GM23338 (cell line): ENCODE measurements around the gene FLT1. TPM values are rescaled to one million over a fixed set of nuclear protein-coding genes. Genes with fewer than 3 reads are reported as not detected.

ENCODE experiments used
- ATAC-seq: fragments of 200-7000 bp; cut with Tn5 transposase; 3 replicates; pipeline ENCODE4 v1.9.1; 2020
- DNase-seq: peaks from one replicate; pipeline ENCODE4 v3.0.0-alpha.2; 2015; ENCODE audit warnings: low spot score
- H2AFZ ChIP-seq: fragments of 200-600 bp; sonication (generic); 2 replicates; pipeline ENCODE4 v1.8.0; 2016; ENCODE audit warnings: antibody characterized with exemption, mild to moderate bottlenecking, moderate library complexity
- H3F3A ChIP-seq: fragments of 200-600 bp; sonication (generic); replicated peaks from 2 replicates; pipeline ENCODE4 v1.8.0; 2017; ENCODE audit warnings: antibody characterized with exemption, mixed run types, low read depth
- H3K27ac ChIP-seq: fragments of 200-600 bp; sonication (generic); 2 replicates; pipeline ENCODE4 v1.6.1; 2016; ENCODE audit warnings: low read depth
- H3K27me3 ChIP-seq: fragments of 200-600 bp; sonication (generic); 2 replicates; pipeline ENCODE4 v1.8.0; 2016; ENCODE audit warnings: mild to moderate bottlenecking, mixed run types, moderate library complexity; ENCODE audit not compliant: insufficient read depth
- H3K36me3 ChIP-seq: fragments of 200-600 bp; sonication (generic); 2 replicates; pipeline ENCODE4 v1.8.0; 2016; ENCODE audit warnings: mild to moderate bottlenecking; ENCODE audit not compliant: insufficient read depth
- H3K4me1 ChIP-seq: fragments of 200-600 bp; sonication (generic); 2 replicates; pipeline ENCODE4 v1.8.0; 2016; ENCODE audit warnings: mild to moderate bottlenecking, moderate library complexity; ENCODE audit not compliant: insufficient read depth
- H3K4me2 ChIP-seq: fragments of 200-600 bp; sonication (generic); 2 replicates; pipeline ENCODE4 v1.7.1; 2017; ENCODE audit warnings: mixed run types
- H3K4me3 ChIP-seq: fragments of 200-600 bp; sonication (generic); 2 replicates; pipeline ENCODE4 v1.6.1; 2016; ENCODE audit warnings: mixed run types
- H3K79me2 ChIP-seq: fragments of 200-600 bp; sonication (generic); replicated peaks from 2 replicates; pipeline ENCODE4 v1.8.0; 2017; ENCODE audit warnings: mild to moderate bottlenecking; ENCODE audit not compliant: insufficient read depth
- H3K9me2 ChIP-seq: fragments of 200-600 bp; sonication (generic); 2 replicates; pipeline ENCODE4 v1.8.0; 2017; ENCODE audit not compliant: insufficient read depth
- H4K20me1 ChIP-seq: fragments of 200-600 bp; sonication (generic); replicated peaks from 2 replicates; pipeline ENCODE4 v1.8.0; 2017; ENCODE audit warnings: mild to moderate bottlenecking; ENCODE audit not compliant: insufficient read depth
- H3K27ac Mint-ChIP-seq: 2 replicates; pipeline ENCODE4 v1.8.0; 2020; ENCODE audit warnings: inconsistent platforms, mild to moderate bottlenecking, moderate library complexity, mixed read lengths
- H3K27me3 Mint-ChIP-seq: 3 replicates; pipeline ENCODE4 v1.8.0; 2022; ENCODE audit warnings: low read depth, mild to moderate bottlenecking, moderate library complexity, mixed read lengths, inconsistent platforms; ENCODE audit not compliant: insufficient read depth, poor library complexity
- H3K36me3 Mint-ChIP-seq: 3 replicates; pipeline ENCODE4 v1.8.0; 2021; ENCODE audit warnings: low read depth, mild to moderate bottlenecking, inconsistent platforms, moderate library complexity, mixed read lengths
- H3K4me1 Mint-ChIP-seq: 3 replicates; pipeline ENCODE4 v1.8.0; 2020; ENCODE audit warnings: mild to moderate bottlenecking, inconsistent platforms, mixed read lengths
- H3K4me3 Mint-ChIP-seq: 3 replicates; pipeline ENCODE4 v1.8.0; 2021; ENCODE audit warnings: moderate library complexity, mild to moderate bottlenecking, inconsistent platforms, mixed read lengths
- H3K9me3 Mint-ChIP-seq: 3 replicates; pipeline ENCODE4 v1.8.0; 2020; ENCODE audit warnings: moderate library complexity, mild to moderate bottlenecking, inconsistent platforms, mixed read lengths
- EZH2 ChIP-seq: fragments of 200-600 bp; sonication (generic); IDR thresholded peaks from one replicate; pipeline ENCODE4 v1.8.0; 2017; ENCODE audit warnings: antibody characterized with exemption, mild to moderate bottlenecking, low read depth; ENCODE audit not compliant: unreplicated experiment
- EZH2phosphoT487 ChIP-seq: fragments of 200-600 bp; sonication (generic); IDR thresholded peaks from one replicate; pipeline ENCODE4 v1.8.1; 2018; ENCODE audit warnings: antibody characterized with exemption; ENCODE audit not compliant: unreplicated experiment
- NANOG ChIP-seq: IDR thresholded peaks from 2 replicates; pipeline ENCODE4 v1.6.1; 2016; ENCODE audit warnings: antibody characterized with exemption, borderline replicate concordance
- ZNF331 ChIP-seq: fragments of 250-450 bp; sonication (Bioruptor Pico); IDR thresholded peaks from 2 replicates; pipeline ENCODE4 v1.5.0; 2020; ENCODE audit warnings: low read depth, mild to moderate bottlenecking, moderate library complexity
- polyA plus RNA-seq: library from polyadenylated mRNA; unstranded; fragments of >200 nt; fragmentation: Nextera tagmentation; extraction: Ambion mirVana; gene quantifications from 2 replicates; pipeline ENCODE4 v1.2.1, GENCODE V29; 2016
- total RNA-seq: library from RNA; depleted of rRNA; stranded (reverse); fragments of >200 nt; shearing (Covaris generic); gene quantifications from 2 replicates; pipeline ENCODE4 v1.2.3, GENCODE V29; 2014
- TF ChIP-seq, protein P1 (sequence below): IDR thresholded peaks from one replicate; pipeline ENCODE4 v1.6.1; 2018; ENCODE audit warnings: antibody characterized with exemption; ENCODE audit not compliant: unreplicated experiment
- TF ChIP-seq, protein P2 (sequence below), 2 experiments: fragments of 200-600 bp in 1 of 2; sonication (generic) in 1 of 2; conservative IDR thresholded peaks; 2 replicates each; pipeline versions ENCODE4 v1.5.1 to v1.6.1; 2016 to 2017; ENCODE audit warnings: antibody characterized with exemption in 2 of 2, low read depth in 2 of 2, mild to moderate bottlenecking in 2 of 2, moderate library complexity in 1 of 2
- TF ChIP-seq, protein P3 (sequence below): fragments of 250-450 bp; sonication (Bioruptor Pico); IDR thresholded peaks from 2 replicates; pipeline ENCODE4 v1.5.0; 2020; ENCODE audit warnings: mild to moderate bottlenecking, moderate library complexity

Gene FLT1
- total and polyA plus RNA-seq, 2 experiments from 2014 or later, result 26.8 to 116 TPM

DNA sequence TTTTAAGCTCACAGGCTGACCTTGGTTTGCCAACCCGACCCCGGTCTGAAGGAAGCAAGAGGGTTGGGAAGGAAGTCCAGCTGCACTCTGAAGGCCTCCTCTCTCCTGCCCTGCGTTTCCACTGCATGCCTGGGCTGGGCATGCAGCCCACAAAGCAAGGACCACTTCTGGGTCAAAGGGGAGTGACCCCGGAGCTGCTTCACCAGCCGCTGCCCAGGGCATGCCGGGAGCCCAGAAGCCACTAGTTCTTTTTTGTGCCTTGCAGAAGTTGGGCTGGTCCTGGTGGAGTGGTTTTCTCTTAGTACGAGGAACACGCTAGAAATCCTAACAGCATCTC lies 166.7 kb downstream of the FLT1 start (continued):
- TF ChIP-seq EZH2, result no peak
- no peak for TF ChIP-seq NANOG
- no peak for TF ChIP-seq ZNF331 (CRISPR knock-in tag)
- TF ChIP-seq, protein P1, sequence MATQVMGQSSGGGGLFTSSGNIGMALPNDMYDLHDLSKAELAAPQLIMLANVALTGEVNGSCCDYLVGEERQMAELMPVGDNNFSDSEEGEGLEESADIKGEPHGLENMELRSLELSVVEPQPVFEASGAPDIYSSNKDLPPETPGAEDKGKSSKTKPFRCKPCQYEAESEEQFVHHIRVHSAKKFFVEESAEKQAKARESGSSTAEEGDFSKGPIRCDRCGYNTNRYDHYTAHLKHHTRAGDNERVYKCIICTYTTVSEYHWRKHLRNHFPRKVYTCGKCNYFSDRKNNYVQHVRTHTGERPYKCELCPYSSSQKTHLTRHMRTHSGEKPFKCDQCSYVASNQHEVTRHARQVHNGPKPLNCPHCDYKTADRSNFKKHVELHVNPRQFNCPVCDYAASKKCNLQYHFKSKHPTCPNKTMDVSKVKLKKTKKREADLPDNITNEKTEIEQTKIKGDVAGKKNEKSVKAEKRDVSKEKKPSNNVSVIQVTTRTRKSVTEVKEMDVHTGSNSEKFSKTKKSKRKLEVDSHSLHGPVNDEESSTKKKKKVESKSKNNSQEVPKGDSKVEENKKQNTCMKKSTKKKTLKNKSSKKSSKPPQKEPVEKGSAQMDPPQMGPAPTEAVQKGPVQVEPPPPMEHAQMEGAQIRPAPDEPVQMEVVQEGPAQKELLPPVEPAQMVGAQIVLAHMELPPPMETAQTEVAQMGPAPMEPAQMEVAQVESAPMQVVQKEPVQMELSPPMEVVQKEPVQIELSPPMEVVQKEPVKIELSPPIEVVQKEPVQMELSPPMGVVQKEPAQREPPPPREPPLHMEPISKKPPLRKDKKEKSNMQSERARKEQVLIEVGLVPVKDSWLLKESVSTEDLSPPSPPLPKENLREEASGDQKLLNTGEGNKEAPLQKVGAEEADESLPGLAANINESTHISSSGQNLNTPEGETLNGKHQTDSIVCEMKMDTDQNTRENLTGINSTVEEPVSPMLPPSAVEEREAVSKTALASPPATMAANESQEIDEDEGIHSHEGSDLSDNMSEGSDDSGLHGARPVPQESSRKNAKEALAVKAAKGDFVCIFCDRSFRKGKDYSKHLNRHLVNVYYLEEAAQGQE, result no peak

DNA sequence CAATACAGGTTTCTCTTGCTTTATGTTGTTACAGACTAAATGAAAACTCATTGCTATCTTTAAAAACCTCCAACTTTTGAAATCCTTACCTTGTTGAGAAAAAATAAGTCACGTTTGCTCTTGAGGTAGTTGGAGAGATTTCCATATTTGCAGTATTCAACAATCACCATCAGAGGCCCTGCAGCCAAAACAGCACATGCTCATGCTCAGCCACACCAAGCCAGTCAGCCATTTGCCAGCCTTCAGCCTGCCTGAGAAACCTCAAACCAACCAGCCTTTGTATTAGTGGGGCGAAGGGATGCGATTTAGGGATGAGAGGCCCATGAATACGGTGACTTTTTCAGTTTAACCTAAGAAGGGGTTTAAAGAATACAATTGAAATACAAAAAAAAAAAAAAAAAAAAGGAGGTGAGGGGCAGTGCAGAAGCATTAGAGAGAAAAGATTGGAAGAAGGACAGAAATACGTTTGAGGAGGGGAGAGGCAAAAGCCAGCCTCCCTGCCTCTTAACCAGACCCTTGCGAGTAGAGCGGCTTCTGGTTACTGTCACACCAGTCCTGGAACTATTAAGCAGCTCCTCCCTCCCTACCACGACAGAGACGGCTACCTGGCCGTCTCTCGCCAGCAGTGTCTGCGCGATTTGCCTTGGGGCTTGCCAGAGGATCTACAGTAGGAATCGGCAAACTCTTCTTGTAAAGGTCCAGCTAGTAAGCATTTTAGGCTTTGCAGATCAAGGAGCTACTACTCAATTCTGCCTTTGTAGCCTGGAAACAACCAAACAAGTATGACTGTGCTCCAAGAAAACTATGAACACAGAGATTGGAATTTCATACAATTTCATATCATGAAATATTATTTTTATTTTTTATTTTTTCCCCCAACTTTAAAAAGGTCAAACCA lies 167.3 kb downstream of the FLT1 start:
- no peak overlapping the region for H3K27ac ChIP-seq
- no peaks in the 10 kb centered on the region for H3K79me2 ChIP-seq
- peaks cover 4% of the 10 kb centered on the region; the same call in 1 of the 2 replicates for H3K4me1 ChIP-seq
- DNase-seq (no peak), ATAC-seq (no peak)
- Mint-ChIP-seq H3K4me3 (no peak overlapping the region), H3K36me3 (peaks cover 18% of the 10 kb centered on the region), H3K4me1 (no peaks in the 10 kb centered on the region; the same call in none of the 3 replicates), H3K27me3 (peaks cover 8% of the 10 kb centered on the region), H3K27ac (no peak overlapping the region; the same call in none of the 2 replicates), H3K9me3 (no peaks in the 10 kb centered on the region)
- H3K9me2 ChIP-seq, result no peaks in the 10 kb centered on the region
- no peak for TF ChIP-seq EZH2phosphoT487
- TF ChIP-seq, protein P2, sequence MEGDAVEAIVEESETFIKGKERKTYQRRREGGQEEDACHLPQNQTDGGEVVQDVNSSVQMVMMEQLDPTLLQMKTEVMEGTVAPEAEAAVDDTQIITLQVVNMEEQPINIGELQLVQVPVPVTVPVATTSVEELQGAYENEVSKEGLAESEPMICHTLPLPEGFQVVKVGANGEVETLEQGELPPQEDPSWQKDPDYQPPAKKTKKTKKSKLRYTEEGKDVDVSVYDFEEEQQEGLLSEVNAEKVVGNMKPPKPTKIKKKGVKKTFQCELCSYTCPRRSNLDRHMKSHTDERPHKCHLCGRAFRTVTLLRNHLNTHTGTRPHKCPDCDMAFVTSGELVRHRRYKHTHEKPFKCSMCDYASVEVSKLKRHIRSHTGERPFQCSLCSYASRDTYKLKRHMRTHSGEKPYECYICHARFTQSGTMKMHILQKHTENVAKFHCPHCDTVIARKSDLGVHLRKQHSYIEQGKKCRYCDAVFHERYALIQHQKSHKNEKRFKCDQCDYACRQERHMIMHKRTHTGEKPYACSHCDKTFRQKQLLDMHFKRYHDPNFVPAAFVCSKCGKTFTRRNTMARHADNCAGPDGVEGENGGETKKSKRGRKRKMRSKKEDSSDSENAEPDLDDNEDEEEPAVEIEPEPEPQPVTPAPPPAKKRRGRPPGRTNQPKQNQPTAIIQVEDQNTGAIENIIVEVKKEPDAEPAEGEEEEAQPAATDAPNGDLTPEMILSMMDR (conservative IDR thresholded peaks at IDR 0.05; ENCODE audit: low read depth in 2 of 2), result no peak
- no peak for TF ChIP-seq EZH2
- TF ChIP-seq, protein P3, sequence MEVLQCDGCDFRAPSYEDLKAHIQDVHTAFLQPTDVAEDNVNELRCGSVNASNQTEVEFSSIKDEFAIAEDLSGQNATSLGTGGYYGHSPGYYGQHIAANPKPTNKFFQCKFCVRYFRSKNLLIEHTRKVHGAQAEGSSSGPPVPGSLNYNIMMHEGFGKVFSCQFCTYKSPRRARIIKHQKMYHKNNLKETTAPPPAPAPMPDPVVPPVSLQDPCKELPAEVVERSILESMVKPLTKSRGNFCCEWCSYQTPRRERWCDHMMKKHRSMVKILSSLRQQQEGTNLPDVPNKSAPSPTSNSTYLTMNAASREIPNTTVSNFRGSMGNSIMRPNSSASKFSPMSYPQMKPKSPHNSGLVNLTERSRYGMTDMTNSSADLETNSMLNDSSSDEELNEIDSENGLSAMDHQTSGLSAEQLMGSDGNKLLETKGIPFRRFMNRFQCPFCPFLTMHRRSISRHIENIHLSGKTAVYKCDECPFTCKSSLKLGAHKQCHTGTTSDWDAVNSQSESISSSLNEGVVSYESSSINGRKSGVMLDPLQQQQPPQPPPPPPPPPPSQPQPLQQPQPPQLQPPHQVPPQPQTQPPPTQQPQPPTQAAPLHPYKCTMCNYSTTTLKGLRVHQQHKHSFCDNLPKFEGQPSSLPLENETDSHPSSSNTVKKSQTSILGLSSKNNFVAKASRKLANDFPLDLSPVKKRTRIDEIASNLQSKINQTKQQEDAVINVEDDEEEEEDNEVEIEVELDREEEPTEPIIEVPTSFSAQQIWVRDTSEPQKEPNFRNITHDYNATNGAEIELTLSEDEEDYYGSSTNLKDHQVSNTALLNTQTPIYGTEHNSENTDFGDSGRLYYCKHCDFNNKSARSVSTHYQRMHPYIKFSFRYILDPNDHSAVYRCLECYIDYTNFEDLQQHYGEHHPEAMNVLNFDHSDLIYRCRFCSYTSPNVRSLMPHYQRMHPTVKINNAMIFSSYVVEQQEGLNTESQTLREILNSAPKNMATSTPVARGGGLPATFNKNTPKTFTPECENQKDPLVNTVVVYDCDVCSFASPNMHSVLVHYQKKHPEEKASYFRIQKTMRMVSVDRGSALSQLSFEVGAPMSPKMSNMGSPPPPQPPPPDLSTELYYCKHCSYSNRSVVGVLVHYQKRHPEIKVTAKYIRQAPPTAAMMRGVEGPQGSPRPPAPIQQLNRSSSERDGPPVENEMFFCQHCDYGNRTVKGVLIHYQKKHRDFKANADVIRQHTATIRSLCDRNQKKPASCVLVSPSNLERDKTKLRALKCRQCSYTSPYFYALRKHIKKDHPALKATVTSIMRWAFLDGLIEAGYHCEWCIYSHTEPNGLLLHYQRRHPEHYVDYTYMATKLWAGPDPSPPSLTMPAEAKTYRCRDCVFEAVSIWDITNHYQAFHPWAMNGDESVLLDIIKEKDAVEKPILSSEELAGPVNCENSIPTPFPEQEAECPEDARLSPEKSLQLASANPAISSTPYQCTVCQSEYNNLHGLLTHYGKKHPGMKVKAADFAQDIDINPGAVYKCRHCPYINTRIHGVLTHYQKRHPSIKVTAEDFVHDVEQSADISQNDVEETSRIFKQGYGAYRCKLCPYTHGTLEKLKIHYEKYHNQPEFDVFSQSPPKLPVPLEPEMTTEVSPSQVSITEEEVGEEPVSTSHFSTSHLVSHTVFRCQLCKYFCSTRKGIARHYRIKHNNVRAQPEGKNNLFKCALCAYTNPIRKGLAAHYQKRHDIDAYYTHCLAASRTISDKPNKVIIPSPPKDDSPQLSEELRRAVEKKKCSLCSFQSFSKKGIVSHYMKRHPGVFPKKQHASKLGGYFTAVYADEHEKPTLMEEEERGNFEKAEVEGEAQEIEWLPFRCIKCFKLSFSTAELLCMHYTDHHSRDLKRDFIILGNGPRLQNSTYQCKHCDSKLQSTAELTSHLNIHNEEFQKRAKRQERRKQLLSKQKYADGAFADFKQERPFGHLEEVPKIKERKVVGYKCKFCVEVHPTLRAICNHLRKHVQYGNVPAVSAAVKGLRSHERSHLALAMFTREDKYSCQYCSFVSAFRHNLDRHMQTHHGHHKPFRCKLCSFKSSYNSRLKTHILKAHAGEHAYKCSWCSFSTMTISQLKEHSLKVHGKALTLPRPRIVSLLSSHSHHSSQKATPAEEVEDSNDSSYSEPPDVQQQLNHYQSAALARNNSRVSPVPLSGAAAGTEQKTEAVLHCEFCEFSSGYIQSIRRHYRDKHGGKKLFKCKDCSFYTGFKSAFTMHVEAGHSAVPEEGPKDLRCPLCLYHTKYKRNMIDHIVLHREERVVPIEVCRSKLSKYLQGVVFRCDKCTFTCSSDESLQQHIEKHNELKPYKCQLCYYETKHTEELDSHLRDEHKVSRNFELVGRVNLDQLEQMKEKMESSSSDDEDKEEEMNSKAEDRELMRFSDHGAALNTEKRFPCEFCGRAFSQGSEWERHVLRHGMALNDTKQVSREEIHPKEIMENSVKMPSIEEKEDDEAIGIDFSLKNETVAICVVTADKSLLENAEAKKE (CRISPR knock-in tag), result no peak
- TF ChIP-seq ZNF331 (CRISPR knock-in tag), result no peak
- no peaks in the 10 kb centered on the region for H3F3A ChIP-seq
- no peak overlapping the region for H2AFZ ChIP-seq
- H3K27me3 ChIP-seq, result no peaks in the 10 kb centered on the region
- no peak overlapping the region for H3K4me3 ChIP-seq
- no peaks in the 10 kb centered on the region for H4K20me1 ChIP-seq
- peaks cover 9% of the 10 kb centered on the region for H3K36me3 ChIP-seq
- H3K4me2 ChIP-seq, result no peak overlapping the region
